ENCODE results near the gene DTNBP1. TPM values are rescaled to one million over a fixed set of nuclear protein-coding genes. Genes with fewer than 3 reads are reported as not detected.

The DTNBP1 gene
- total and polyA plus RNA-seq, 2 of the 13 experiments (the other 11 are each of a cell fraction or from before 2014, with no cell fraction given), result 6.6 to 19.1 TPM

GRCh38 chr6:15491255-15491985, 171.4 kb downstream of the DTNBP1 start (continued):
- no peak for TF ChIP-seq CHCHD3 (CRISPR knock-in tag; IDR thresholded peaks at IDR 0.05)
- TF ChIP-seq GABPB1 (CRISPR knock-in tag; IDR thresholded peaks at IDR 0.05), result no peak
- no peak for TF ChIP-seq MXD4 (CRISPR knock-in tag; IDR thresholded peaks at IDR 0.05)
- no peak for TF ChIP-seq ZNF670 (CRISPR knock-in tag; IDR thresholded peaks at IDR 0.05; ENCODE audit: borderline replicate concordance)
- TF ChIP-seq ZNF543 (CRISPR knock-in tag; IDR thresholded peaks at IDR 0.05), result no peak
- no peak; the same call in 1 of the 2 replicates for TF ChIP-seq HOXD1 (CRISPR knock-in tag; IDR thresholded peaks at IDR 0.05)
- TF ChIP-seq ERF (CRISPR knock-in tag; IDR thresholded peaks at IDR 0.05), result peak; percentile 67; the same call in 1 of the 2 replicates
- no peak for TF ChIP-seq NFE2L1 (CRISPR knock-in tag; IDR thresholded peaks at IDR 0.05; ENCODE audit: borderline replicate concordance)
- no peak for TF ChIP-seq MAZ (IDR thresholded peaks at IDR 0.05; ENCODE audit: borderline replicate concordance, low read depth, low read length)
- 0 out of 2 replicates have a peak, but pooled peaks have one; percentile 46 for TF ChIP-seq MAZ (CRISPR knock-in tag; IDR thresholded peaks at IDR 0.05; ENCODE audit: low read depth)
- no peak for TF ChIP-seq ZNF570 (CRISPR knock-in tag; IDR thresholded peaks at IDR 0.05; ENCODE audit: borderline replicate concordance)
- TF ChIP-seq ZBTB8A (CRISPR knock-in tag; IDR thresholded peaks at IDR 0.05; ENCODE audit: borderline replicate concordance, low read depth), result no peak
- peak; percentile 79; the same call in 1 of the 2 replicates for TF ChIP-seq HOXA9 (CRISPR knock-in tag; IDR thresholded peaks at IDR 0.05; ENCODE audit: borderline replicate concordance)
- TF ChIP-seq ZNF382 (CRISPR knock-in tag; IDR thresholded peaks at IDR 0.05; ENCODE audit: borderline replicate concordance), result no peak
- TF ChIP-seq HDAC6 (IDR thresholded peaks at IDR 0.05; ENCODE audit: low read depth, low read length), result no peak
- TF ChIP-seq ZMAT3 (CRISPR knock-in tag; conservative IDR thresholded peaks at IDR 0.05), result no peak
- no peak for TF ChIP-seq RNF2 (conservative IDR thresholded peaks at IDR 0.05; ENCODE audit: low read depth)
- no peak for TF ChIP-seq ZNF275 (CRISPR knock-in tag; IDR thresholded peaks at IDR 0.05; ENCODE audit: borderline replicate concordance)
- TF ChIP-seq ZNF780A (CRISPR knock-in tag; IDR thresholded peaks at IDR 0.05), result no peak
- no peak for TF ChIP-seq POGZ (CRISPR knock-in tag; IDR thresholded peaks at IDR 0.05)
- no peak for TF ChIP-seq ARNT (IDR thresholded peaks at IDR 0.05)
- TF ChIP-seq NFIC (IDR thresholded peaks at IDR 0.05; ENCODE audit: low read length), result no peak
- TF ChIP-seq PLSCR1 (CRISPR knock-in tag; IDR thresholded peaks at IDR 0.05; ENCODE audit: borderline replicate concordance), result no peak
- TF ChIP-seq MBNL3 (CRISPR knock-in tag; conservative IDR thresholded peaks at IDR 0.05), result no peak

Data from HepG2 (cell line).